Psoas muscle (tissue), 8 donors: Measurements from ENCODE around the gene IL6. TPM values are rescaled to one million over a fixed set of nuclear protein-coding genes. Genes with fewer than 3 reads are reported as not detected.

Experiments
- ATAC-seq, 4 donors: fragments of 200-7000 bp; cut with Tn5 transposase; one replicate each; pipeline ENCODE4 v1.9.1; 2020; ENCODE audit warnings: moderate library complexity in 3 of 4, mild to moderate bottlenecking in 2 of 4
- DNase-seq, 2 donors: peaks; one replicate each; pipeline ENCODE4 v3.0.0-alpha.2; 2020
- H3K27ac ChIP-seq: fragments of 200-600 bp; one replicate; pipeline ENCODE4 v1.8.0; 2022
- H3K27me3 ChIP-seq, 3 donors: fragments of 200-600 bp in 1 of 3; one replicate each; pipeline versions ENCODE4 v1.6.1 to v1.8.0; 2013 to 2022; ENCODE audit warnings: low read length in 2 of 3, mild to moderate bottlenecking in 2 of 3, moderate library complexity in 1 of 3; ENCODE audit not compliant: insufficient read depth in 3 of 3
- H3K36me3 ChIP-seq, 2 donors: fragments of 200-600 bp in 1 of 2; one replicate each; pipeline versions ENCODE4 v1.6.1 to v1.8.0; 2013 to 2022; ENCODE audit warnings: low read depth in 1 of 2, mild to moderate bottlenecking in 1 of 2, moderate library complexity in 1 of 2; ENCODE audit not compliant: insufficient read depth in 1 of 2
- H3K4me1 ChIP-seq: fragments of 200-600 bp; one replicate; pipeline ENCODE4 v1.8.0; 2022
- H3K4me3 ChIP-seq: fragments of 200-600 bp; one replicate; pipeline ENCODE4 v1.8.0; 2022; ENCODE audit warnings: mild to moderate bottlenecking
- H3K9me3 ChIP-seq: fragments of 200-600 bp; one replicate; pipeline ENCODE4 v1.8.0; 2022
- WGBS, 3 donors: extraction: QIAGEN DNeasy Blood & Tissue Kit; methylation state at CpG; one replicate each; pipeline versions ENCODE4 v1.1.6 to v1.1.7; 2013; 5-methylcytosine and 5-hydroxymethylcytosine counted together
- intact Hi-C, 2 donors: fragments of 100-400 bp; cut with DNase I; formaldehyde crosslinking; loops; one replicate each; pipeline versions ENCODE4 v1.11.0 to v1.14.2; 2022
- polyA plus RNA-seq, 3 donors: library from polyadenylated mRNA; stranded (reverse); fragments of 200-250 nt; gene quantifications; one replicate each; pipeline ENCODE4 v1.2.3, GENCODE V29; 2013
- total RNA-seq, 4 donors: library from RNA; stranded (reverse); fragmentation: NEBNext Ultra II Directional in 2 of 4; extraction: Animal tissue kit (Norgen Biotek cat#: 25700) in 2 of 4; gene quantifications; one replicate each; pipeline versions ENCODE4 v1.2.1 to v1.2.4, GENCODE V29; 2021 to 2023
- TF ChIP-seq, protein P1 (sequence below): fragments of 200-600 bp; IDR thresholded peaks from one replicate; pipeline ENCODE4 v1.8.0; 2022; ENCODE audit warnings: antibody characterized with exemption
- donor health status: healthy with polysubstance abuse.
- donor health status: DM: no; HTN: no; CAD: no; lungs with moderate emphysema.
- donor health status: Bipolar disorder and iron deficiency.
- donor health status: healthy.
- donor health status: DM: yes; HTN: yes; CAD: no.
- donor health status: DM: no; HTN: no; CAD: no.
- donor health status: DM: no; HTN: no; CAD: no.
- donor health status: DM: yes; HTN: yes; CAD: no.

Gene IL6
- total and polyA plus RNA-seq, 7 donors: 0.51 to 4.6 (median 1.6) TPM; not detected in 1

DNA sequence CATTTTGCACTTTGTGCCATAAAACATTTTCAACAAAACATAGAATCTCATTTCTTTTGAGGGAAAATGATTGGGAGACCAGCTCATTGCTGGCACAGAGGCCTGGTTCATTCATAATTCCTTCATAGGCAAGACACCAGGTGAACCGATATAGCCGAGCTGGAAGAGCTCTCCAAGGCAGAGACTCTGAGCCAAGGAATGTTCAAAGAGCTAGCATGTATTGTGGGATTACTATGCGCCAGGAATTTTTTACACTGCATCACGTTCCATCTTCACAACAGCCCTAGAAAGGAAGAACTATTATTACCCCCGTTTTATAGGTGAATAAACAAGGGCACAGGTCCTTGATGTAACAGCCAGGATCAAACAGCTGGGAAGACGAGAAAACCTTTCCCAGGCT lies 2.1 kb upstream of the IL6 start:
- intact Hi-C loops: loop anchor here (5.0 to 10.0 kb wide), 5 partner anchors 127 to 807 kb away; partner anchors contain the start of gene TRA2A (in 1 of the 2)
- Histone ChIP-seq H3K4me3 (peak overlapping the region; percentile 60), H3K9me3 (no peaks in the 10 kb centered on the region), H3K4me1 (peaks cover 37% of the 10 kb centered on the region), H3K36me3 (peaks cover 0 to 5% of the 10 kb centered on the region in 2 donors), H3K27ac (no peak overlapping the region), H3K27me3 (no peaks in the 10 kb centered on the region)
- TF ChIP-seq, protein P1, sequence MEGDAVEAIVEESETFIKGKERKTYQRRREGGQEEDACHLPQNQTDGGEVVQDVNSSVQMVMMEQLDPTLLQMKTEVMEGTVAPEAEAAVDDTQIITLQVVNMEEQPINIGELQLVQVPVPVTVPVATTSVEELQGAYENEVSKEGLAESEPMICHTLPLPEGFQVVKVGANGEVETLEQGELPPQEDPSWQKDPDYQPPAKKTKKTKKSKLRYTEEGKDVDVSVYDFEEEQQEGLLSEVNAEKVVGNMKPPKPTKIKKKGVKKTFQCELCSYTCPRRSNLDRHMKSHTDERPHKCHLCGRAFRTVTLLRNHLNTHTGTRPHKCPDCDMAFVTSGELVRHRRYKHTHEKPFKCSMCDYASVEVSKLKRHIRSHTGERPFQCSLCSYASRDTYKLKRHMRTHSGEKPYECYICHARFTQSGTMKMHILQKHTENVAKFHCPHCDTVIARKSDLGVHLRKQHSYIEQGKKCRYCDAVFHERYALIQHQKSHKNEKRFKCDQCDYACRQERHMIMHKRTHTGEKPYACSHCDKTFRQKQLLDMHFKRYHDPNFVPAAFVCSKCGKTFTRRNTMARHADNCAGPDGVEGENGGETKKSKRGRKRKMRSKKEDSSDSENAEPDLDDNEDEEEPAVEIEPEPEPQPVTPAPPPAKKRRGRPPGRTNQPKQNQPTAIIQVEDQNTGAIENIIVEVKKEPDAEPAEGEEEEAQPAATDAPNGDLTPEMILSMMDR: no peak
- 25 to 30% (median 29%) methylated on average over 6 of the region's 6 CpGs for WGBS, 3 donors
- DNase-seq: no peak
- ATAC-seq: peak in 1 of 4 donors; percentile 18

DNA sequence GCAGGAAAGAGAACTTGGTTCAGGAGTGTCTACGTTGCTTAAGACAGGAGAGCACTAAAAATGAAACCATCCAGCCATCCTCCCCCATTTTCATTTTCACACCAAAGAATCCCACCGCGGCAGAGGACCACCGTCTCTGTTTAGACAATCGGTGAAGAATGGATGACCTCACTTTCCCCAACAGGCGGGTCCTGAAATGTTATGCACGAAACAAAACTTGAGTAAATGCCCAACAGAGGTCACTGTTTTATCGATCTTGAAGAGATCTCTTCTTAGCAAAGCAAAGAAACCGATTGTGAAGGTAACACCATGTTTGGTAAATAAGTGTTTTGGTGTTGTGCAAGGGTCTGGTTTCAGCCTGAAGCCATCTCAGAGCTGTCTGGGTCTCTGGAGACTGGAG lies 1.4 kb upstream of the IL6 start:
- H3K27ac ChIP-seq: peak overlapping the region; percentile 65
- intact Hi-C loops: loop anchor here (5.0 to 10.0 kb wide), 5 partner anchors 127 to 807 kb away; partner anchors contain the start of gene TRA2A (in 1 of the 2)
- H3K4me3 ChIP-seq: peak overlapping the region; percentile 60
- no peaks in the 10 kb centered on the region for H3K9me3 ChIP-seq
- DNase-seq: no peak
- TF ChIP-seq, protein P1: no peak
- H3K36me3 ChIP-seq: peaks cover 0 to 5% of the 10 kb centered on the region in 2 donors
- H3K27me3 ChIP-seq: no peaks in the 10 kb centered on the region
- 30 to 45% (median 31%) methylated on average over 9 of the region's 9 CpGs for WGBS, 3 donors
- peaks cover 37% of the 10 kb centered on the region for H3K4me1 ChIP-seq
- ATAC-seq: peak in 2 of 4 donors; percentile 4 to 41

DNA sequence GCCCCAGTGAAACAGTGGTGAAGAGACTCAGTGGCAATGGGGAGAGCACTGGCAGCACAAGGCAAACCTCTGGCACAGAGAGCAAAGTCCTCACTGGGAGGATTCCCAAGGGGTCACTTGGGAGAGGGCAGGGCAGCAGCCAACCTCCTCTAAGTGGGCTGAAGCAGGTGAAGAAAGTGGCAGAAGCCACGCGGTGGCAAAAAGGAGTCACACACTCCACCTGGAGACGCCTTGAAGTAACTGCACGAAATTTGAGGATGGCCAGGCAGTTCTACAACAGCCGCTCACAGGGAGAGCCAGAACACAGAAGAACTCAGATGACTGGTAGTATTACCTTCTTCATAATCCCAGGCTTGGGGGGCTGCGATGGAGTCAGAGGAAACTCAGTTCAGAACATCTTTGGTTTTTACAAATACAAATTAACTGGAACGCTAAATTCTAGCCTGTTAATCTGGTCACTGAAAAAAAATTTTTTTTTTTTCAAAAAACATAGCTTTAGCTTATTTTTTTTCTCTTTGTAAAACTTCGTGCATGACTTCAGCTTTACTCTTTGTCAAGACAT lies 574 bp upstream of the IL6 start:
- H3K4me3 ChIP-seq: peak overlapping the region; percentile 60
- H3K27me3 ChIP-seq: no peaks in the 10 kb centered on the region
- intact Hi-C loops: loop anchor here (2.0 to 10.0 kb wide), 6 partner anchors 126 to 806 kb away; partner anchors contain the start of gene TRA2A (in 1 of the 2)
- ATAC-seq: peak; percentile 74 to 89 (median 85)
- H3K27ac ChIP-seq: peak overlapping the region; percentile 65
- 5 to 11% (median 7%) methylated on average over 8 of the region's 8 CpGs for WGBS, 3 donors
- peaks cover 37% of the 10 kb centered on the region for H3K4me1 ChIP-seq
- H3K9me3 ChIP-seq: no peaks in the 10 kb centered on the region
- H3K36me3 ChIP-seq: peaks cover 0 to 5% of the 10 kb centered on the region in 2 donors
- DNase-seq: peak; percentile 35 to 72
- TF ChIP-seq, protein P1: peak; percentile 68

DNA sequence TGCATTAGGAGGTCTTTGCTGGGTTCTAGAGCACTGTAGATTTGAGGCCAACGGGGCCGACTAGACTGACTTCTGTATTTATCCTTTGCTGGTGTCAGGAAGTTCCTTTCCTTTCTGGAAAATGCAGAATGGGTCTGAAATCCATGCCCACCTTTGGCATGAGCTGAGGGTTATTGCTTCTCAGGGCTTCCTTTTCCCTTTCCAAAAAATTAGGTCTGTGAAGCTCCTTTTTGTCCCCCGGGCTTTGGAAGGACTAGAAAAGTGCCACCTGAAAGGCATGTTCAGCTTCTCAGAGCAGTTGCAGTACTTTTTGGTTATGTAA lies 675 bp downstream of the IL6 start:
- Histone ChIP-seq H3K27ac (peak overlapping the region; percentile 65), H3K4me3 (peak overlapping the region; percentile 60), H3K4me1 (peaks cover 33% of the 10 kb centered on the region), H3K36me3 (peaks cover 0 to 5% of the 10 kb centered on the region in 2 donors), H3K9me3 (no peaks in the 10 kb centered on the region), H3K27me3 (no peaks in the 10 kb centered on the region)
- DNase-seq: no peak
- WGBS, 3 donors: 44 to 56% (median 45%) methylated on average over 3 of the region's 3 CpGs
- TF ChIP-seq, protein P1: no peak
- no peak for ATAC-seq
- intact Hi-C loops: loop anchor here (1.0 to 10.0 kb wide), 7 partner anchors 125 to 805 kb away; partner anchors contain the start of gene TRA2A (in 1 of the 2)
